ENCODE results near the gene NUDT16L1. TPM values are rescaled to one million over a fixed set of nuclear protein-coding genes. Genes with fewer than 3 reads are reported as not detected.

The NUDT16L1 gene
- total RNA-seq (10 to 100 TPM; 53.3 to 64.0 (median 62.2) TPM), total RNA-seq (7.9 to 52.9 (median 40.0) reads per million in 29 experiments)
- total RNA-seq (2013), result 34.8 TPM

GRCh38 chr16:4693296-4693955, at the start of gene NUDT16L1:
Gene NUDT16L1 (plus strand): TSS chr16:4693562. CDS start chr16:4693727, 165 bp downstream.
- Histone ChIP-seq H3K4me3 (ENCODE audit: control insufficient read depth in 1 of 2, extremely low read depth in 1 of 2, low read length in 1 of 2) (peak within 1 kb of the TSS; percentile 75 to 87), H3K27ac (ENCODE audit: low read length) (peak within 1 kb of the TSS; percentile 61), H3K4me1 (ENCODE audit: control insufficient read depth in 1 of 2, extremely low read depth in 1 of 2, insufficient read depth in 2 of 2, low read length in 2 of 2) (peaks cover 5 to 40% of the 10 kb centered on the region in 2 experiments), H3K36me3 (ENCODE audit: control insufficient read depth in 2 of 2, extremely low read depth in 1 of 2, insufficient read depth in 1 of 2, low read length in 1 of 2) (peaks cover 19 to 36% of the 10 kb centered on the region in 2 donors), H3K27me3 (replicated peaks in 1 of 2; ENCODE audit: control insufficient read depth in 2 of 2, extremely low read depth in 1 of 2, insufficient read depth in 2 of 2, low read length in 1 of 2) (no peaks in the 10 kb centered on the region), H3K9me3 (no peaks in the 10 kb centered on the region)
- Mint-ChIP-seq H3K4me3 (peak within 1 kb of the TSS; percentile 78 to 86 (median 83)), H3K27ac (peak within 1 kb of the TSS; percentile 87 to 90), H3K36me3 (peaks cover 4% of the 10 kb centered on the region), H3K9me3 (no peaks in the 10 kb centered on the region), H3K4me1 (peaks cover 17 to 22% (median 19%) of the 10 kb centered on the region in 3 donors), H3K27me3 (no peaks in the 10 kb centered on the region)
- DNase-seq (peak; percentile 92 to 99 (median 96)), ATAC-seq (replicated peaks in 1 of 4) (peak; percentile 91 to 95 (median 94))
- CTCF ChIA-PET, result interaction anchor here in 1 of 2 donors (0.6 to 1.1 kb wide), 5 partner anchors 19 to 188 kb away, joined by 3 to 5 read pairs (median 4); partner anchors contain the start of genes DNAAF8 and MGRN1
- POLR2A ChIA-PET, result interaction anchor here (0.5 to 1.4 kb wide), 4 partner anchors 41 to 131 kb away, joined by 3 to 7 read pairs (median 4); partner anchors contain the start of gene DNAAF8 (in 1 of the 2)
- under 1% methylated on average over 91 of the region's 91 CpGs for WGBS (ENCODE audit: insufficient coverage)

GRCh38 chr16:4646773-4647643, 46.4 kb upstream of the NUDT16L1 start:
- Mint-ChIP-seq H3K4me1 (peaks cover 37 to 47% (median 43%) of the 10 kb centered on the region in 3 donors), H3K4me3 (peak overlapping the region in 1 of 3 donors; percentile 55), H3K27ac (peak overlapping the region; percentile 66 to 71)

GRCh38 chr16:4647644-4647980, 45.8 kb upstream of the NUDT16L1 start:
- no peak overlapping the region for H3K27ac ChIP-seq (ENCODE audit: low read length)
- POLR2A ChIA-PET, result no interaction called here
- Mint-ChIP-seq H3K9me3 (no peaks in the 10 kb centered on the region), H3K27me3 (no peaks in the 10 kb centered on the region), H3K27ac (peak overlapping the region; percentile 66 to 71), H3K4me1 (peaks cover 37 to 47% (median 43%) of the 10 kb centered on the region in 3 donors), H3K4me3 (peak overlapping the region in 1 of 3 donors; percentile 55), H3K36me3 (peaks cover 9% of the 10 kb centered on the region)
- WGBS (ENCODE audit: insufficient coverage), result 95% methylated on average over 8 of the region's 8 CpGs
- peak in 1 of 4 experiments; percentile 3 for ATAC-seq (replicated peaks in 1 of 4)
- no peak for DNase-seq
- no peak overlapping the region for H3K4me3 ChIP-seq (ENCODE audit: control insufficient read depth in 1 of 2, extremely low read depth in 1 of 2, low read length in 1 of 2)
- no peaks in the 10 kb centered on the region for H3K9me3 ChIP-seq
- H3K4me1 ChIP-seq (ENCODE audit: control insufficient read depth in 1 of 2, extremely low read depth in 1 of 2, insufficient read depth in 2 of 2, low read length in 2 of 2), result peaks cover 13 to 49% of the 10 kb centered on the region in 2 experiments
- H3K36me3 ChIP-seq (ENCODE audit: control insufficient read depth in 2 of 2, extremely low read depth in 1 of 2, insufficient read depth in 1 of 2, low read length in 1 of 2), result peaks cover 8 to 23% of the 10 kb centered on the region in 2 donors
- CTCF ChIA-PET, result interaction anchor here in 1 of 2 donors (0.7 kb wide), 1 partner anchor 295 kb away, joined by 3 read pairs; no protein-coding TSS in a partner anchor
- H3K27me3 ChIP-seq (replicated peaks in 1 of 2; ENCODE audit: control insufficient read depth in 2 of 2, extremely low read depth in 1 of 2, insufficient read depth in 2 of 2, low read length in 1 of 2), result no peaks in the 10 kb centered on the region

More at GRCh38 chr16:4646773-4647643, 46.4 kb upstream of the NUDT16L1 start:
- H3K4me3 ChIP-seq (ENCODE audit: control insufficient read depth in 1 of 2, extremely low read depth in 1 of 2, low read length in 1 of 2), result no peak overlapping the region
- CTCF ChIA-PET, result no interaction called here
- WGBS (ENCODE audit: insufficient coverage), result 66% methylated on average over 17 of the region's 22 CpGs
- peaks cover 13 to 49% of the 10 kb centered on the region in 2 experiments for H3K4me1 ChIP-seq (ENCODE audit: control insufficient read depth in 1 of 2, extremely low read depth in 1 of 2, insufficient read depth in 2 of 2, low read length in 2 of 2)
- POLR2A ChIA-PET, result no interaction called here
- no peaks in the 10 kb centered on the region for H3K9me3 ChIP-seq
- peaks cover 9% of the 10 kb centered on the region for H3K36me3 Mint-ChIP-seq
- no peaks in the 10 kb centered on the region for H3K27me3 ChIP-seq (replicated peaks in 1 of 2; ENCODE audit: control insufficient read depth in 2 of 2, extremely low read depth in 1 of 2, insufficient read depth in 2 of 2, low read length in 1 of 2)
- peak in 3 of 4 experiments; percentile 25 to 71 (median 47) for ATAC-seq (replicated peaks in 1 of 4)
- H3K9me3 Mint-ChIP-seq, result no peaks in the 10 kb centered on the region
- H3K27ac ChIP-seq (ENCODE audit: low read length), result no peak overlapping the region
- no peaks in the 10 kb centered on the region for H3K27me3 Mint-ChIP-seq
- DNase-seq, result peak in 14 of 35 experiments; percentile 13 to 49 (median 32)
- peaks cover 5 to 17% of the 10 kb centered on the region in 2 donors for H3K36me3 ChIP-seq (ENCODE audit: control insufficient read depth in 2 of 2, extremely low read depth in 1 of 2, insufficient read depth in 1 of 2, low read length in 1 of 2)

GRCh38 chr16:4648917-4649316, 44.4 kb upstream of the NUDT16L1 start:
- no peaks in the 10 kb centered on the region for H3K27me3 Mint-ChIP-seq
- ATAC-seq (replicated peaks in 1 of 4) (no peak), DNase-seq (no peak)
- H3K36me3 ChIP-seq (ENCODE audit: control insufficient read depth in 2 of 2, extremely low read depth in 1 of 2, insufficient read depth in 1 of 2, low read length in 1 of 2), result peaks cover 8 to 29% of the 10 kb centered on the region in 2 donors
- H3K4me3 ChIP-seq (ENCODE audit: control insufficient read depth in 1 of 2, extremely low read depth in 1 of 2, low read length in 1 of 2), result no peak overlapping the region
- H3K27ac Mint-ChIP-seq, result peak overlapping the region in 1 of 2 donors; percentile 52
- H3K4me1 ChIP-seq (ENCODE audit: control insufficient read depth in 1 of 2, extremely low read depth in 1 of 2, insufficient read depth in 2 of 2, low read length in 2 of 2), result peaks cover 13 to 49% of the 10 kb centered on the region in 2 experiments
- POLR2A ChIA-PET, result interaction anchor here in 1 of 2 donors (0.7 kb wide), 1 partner anchor 19 kb away, joined by 4 read pairs; no protein-coding TSS in a partner anchor
- peak overlapping the region in 1 of 3 donors; percentile 36 for H3K4me3 Mint-ChIP-seq
- H3K27me3 ChIP-seq (replicated peaks in 1 of 2; ENCODE audit: control insufficient read depth in 2 of 2, extremely low read depth in 1 of 2, insufficient read depth in 2 of 2, low read length in 1 of 2), result no peaks in the 10 kb centered on the region
- CTCF ChIA-PET, result interaction anchor here in 1 of 2 donors (0.8 kb wide), 1 partner anchor 25 kb away, joined by 3 read pairs; the partner anchor contains the start of gene MGRN1
- H3K9me3 ChIP-seq, result no peaks in the 10 kb centered on the region
- H3K36me3 Mint-ChIP-seq, result peaks cover 13% of the 10 kb centered on the region
- no peaks in the 10 kb centered on the region for H3K9me3 Mint-ChIP-seq
- no peak overlapping the region for H3K27ac ChIP-seq (ENCODE audit: low read length)
- peaks cover 37 to 47% (median 42%) of the 10 kb centered on the region in 3 donors for H3K4me1 Mint-ChIP-seq
- WGBS (ENCODE audit: insufficient coverage), result over 99% methylated on average over 9 of the region's 13 CpGs

- ATAC-seq (replicated peaks in 1 of 4), result peak in 3 of 4 experiments; percentile 23 to 43 (median 36)
- H3K4me3 Mint-ChIP-seq, result peak overlapping the region in 1 of 3 donors; percentile 51
- H3K4me1 Mint-ChIP-seq, result peaks cover 37 to 47% (median 42%) of the 10 kb centered on the region in 3 donors
- no peak overlapping the region for H3K27ac ChIP-seq (ENCODE audit: low read length)
- H3K27me3 ChIP-seq (replicated peaks in 1 of 2; ENCODE audit: control insufficient read depth in 2 of 2, extremely low read depth in 1 of 2, insufficient read depth in 2 of 2, low read length in 1 of 2), result no peaks in the 10 kb centered on the region
- peaks cover 8 to 39% of the 10 kb centered on the region in 2 donors for H3K36me3 ChIP-seq (ENCODE audit: control insufficient read depth in 2 of 2, extremely low read depth in 1 of 2, insufficient read depth in 1 of 2, low read length in 1 of 2)
- H3K36me3 Mint-ChIP-seq, result peaks cover 13% of the 10 kb centered on the region
- ChIA-PET POLR2A (interaction anchor here in 1 of 2 donors (0.7 kb wide), 1 partner anchor 17 kb away, joined by 4 read pairs; no protein-coding TSS in a partner anchor), CTCF (interaction anchor here (0.5 to 1.5 kb wide), 7 partner anchors 18 to 853 kb away, joined by 3 to 8 read pairs (median 5); partner anchors contain the start of gene MGRN1 (in 2 of the 2))
- H3K4me1 ChIP-seq (ENCODE audit: control insufficient read depth in 1 of 2, extremely low read depth in 1 of 2, insufficient read depth in 2 of 2, low read length in 2 of 2), result peaks cover 13 to 49% of the 10 kb centered on the region in 2 experiments
- no peaks in the 10 kb centered on the region for H3K9me3 Mint-ChIP-seq
- peak overlapping the region; percentile 56 to 61 for H3K27ac Mint-ChIP-seq
- WGBS (ENCODE audit: insufficient coverage), result 98% methylated on average over 10 of the region's 25 CpGs
- no peaks in the 10 kb centered on the region for H3K27me3 Mint-ChIP-seq
- H3K9me3 ChIP-seq, result no peaks in the 10 kb centered on the region
- DNase-seq, result peak in 7 of 35 experiments; percentile 15 to 32 (median 19)
- no peak overlapping the region for H3K4me3 ChIP-seq (ENCODE audit: control insufficient read depth in 1 of 2, extremely low read depth in 1 of 2, low read length in 1 of 2)
These were observed 43.5 kb upstream of the NUDT16L1 start for GRCh38 chr16:4649744-4650442.

Data from T-cell (primary cell).